OCI-LY7 (cell line): ENCODE measurements around the gene BCL7C.

Experiments
- EZH2phosphoT487 ChIP-seq: fragments of 200-600 bp; sonication (generic); IDR thresholded peaks from 2 replicates; pipeline ENCODE4 v1.6.1; 2018; ENCODE audit warnings: low read depth, borderline replicate concordance, mild to moderate bottlenecking, mixed run types, antibody characterized with exemption, low read length, moderate library complexity, mixed read lengths
- TF ChIP-seq, protein P1 (sequence below): fragments of 200-600 bp; sonication (generic); conservative IDR thresholded peaks from 2 replicates; pipeline ENCODE4 v1.5.1; 2014; ENCODE audit warnings: mild to moderate bottlenecking, antibody characterized with exemption, low read length, moderate library complexity, mixed read lengths

DNA sequence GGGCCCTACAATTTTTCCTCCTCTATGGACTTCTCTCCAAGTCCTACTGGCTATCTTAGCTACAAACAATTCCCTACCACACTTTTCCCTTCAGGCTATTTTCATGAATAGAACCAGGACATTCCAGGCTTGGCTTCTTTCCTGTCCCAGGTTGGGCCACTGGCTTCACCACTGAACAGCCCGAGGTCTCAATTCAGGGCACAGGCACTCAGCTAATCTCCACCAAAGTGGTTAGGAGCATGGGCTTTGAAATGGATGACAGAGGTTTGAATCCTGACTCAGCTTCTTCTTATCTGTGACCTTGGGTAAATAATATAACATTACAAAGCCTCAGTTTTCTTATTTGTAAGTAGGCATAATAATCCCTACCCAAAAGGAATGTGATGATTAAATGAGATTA is 56.0 kb downstream of the BCL7C start:
- TF ChIP-seq, protein P1, sequence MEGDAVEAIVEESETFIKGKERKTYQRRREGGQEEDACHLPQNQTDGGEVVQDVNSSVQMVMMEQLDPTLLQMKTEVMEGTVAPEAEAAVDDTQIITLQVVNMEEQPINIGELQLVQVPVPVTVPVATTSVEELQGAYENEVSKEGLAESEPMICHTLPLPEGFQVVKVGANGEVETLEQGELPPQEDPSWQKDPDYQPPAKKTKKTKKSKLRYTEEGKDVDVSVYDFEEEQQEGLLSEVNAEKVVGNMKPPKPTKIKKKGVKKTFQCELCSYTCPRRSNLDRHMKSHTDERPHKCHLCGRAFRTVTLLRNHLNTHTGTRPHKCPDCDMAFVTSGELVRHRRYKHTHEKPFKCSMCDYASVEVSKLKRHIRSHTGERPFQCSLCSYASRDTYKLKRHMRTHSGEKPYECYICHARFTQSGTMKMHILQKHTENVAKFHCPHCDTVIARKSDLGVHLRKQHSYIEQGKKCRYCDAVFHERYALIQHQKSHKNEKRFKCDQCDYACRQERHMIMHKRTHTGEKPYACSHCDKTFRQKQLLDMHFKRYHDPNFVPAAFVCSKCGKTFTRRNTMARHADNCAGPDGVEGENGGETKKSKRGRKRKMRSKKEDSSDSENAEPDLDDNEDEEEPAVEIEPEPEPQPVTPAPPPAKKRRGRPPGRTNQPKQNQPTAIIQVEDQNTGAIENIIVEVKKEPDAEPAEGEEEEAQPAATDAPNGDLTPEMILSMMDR: no peak
- TF ChIP-seq EZH2phosphoT487: no peak
